ENCODE results near the gene MTA1. TPM values are rescaled to one million over a fixed set of nuclear protein-coding genes. Genes with fewer than 3 reads are reported as not detected.
A peak's percentile ranks its signal among the peaks of the same experiment; 100 is the strongest.

The MTA1 gene
- total and polyA plus RNA-seq, 8 donors, result 24.9 to 183 (median 54.1) TPM

- WGBS, 5 donors, result 34 to 85% (median 36%) methylated on average over 5 to 12 of the region's 12 CpGs
- intact Hi-C loops (cut with DNase I; ENCODE audit: low total_unique reads), result no loop called here
- Histone ChIP-seq H3K9me3 (no peaks in the 10 kb centered on the region), H3K36me3 (peaks cover 5 to 35% (median 26%) of the 10 kb centered on the region in 4 donors), H3K4me1 (peaks cover 65 to 96% (median 87%) of the 10 kb centered on the region in 4 donors), H3K27me3 (peaks cover 0 to 43% (median 0%) of the 10 kb centered on the region in 3 donors), H3K27ac (peak overlapping the region; percentile 25 to 90 (median 77)), H3K4me3 (peak overlapping the region in 1 of 4 donors; percentile 3)
- peak; percentile 58 to 71 for DNase-seq
- TF ChIP-seq POLR2AphosphoS5 (IDR thresholded peaks at IDR 0.05), result no peak
- TF ChIP-seq CTCF (IDR thresholded peaks at IDR 0.05), result peak in 1 of 7 experiments; percentile 21
These were observed 52.9 kb downstream of the MTA1 start for GRCh38 chr14:105472486-105472991.

- peak in 1 of 2 donors; percentile 74 for DNase-seq
- H3K4me3 ChIP-seq, result peak overlapping the region; percentile 61 to 86 (median 79)
- TF ChIP-seq POLR2AphosphoS5 (IDR thresholded peaks at IDR 0.05) (no peak), POLR2A (IDR thresholded peaks at IDR 0.05) (no peak), CTCF (IDR thresholded peaks at IDR 0.05) (no peak)
- intact Hi-C loops (cut with DNase I; ENCODE audit: low total_unique reads), result no loop called here
- H3K27ac ChIP-seq, result peak overlapping the region; percentile 67 to 90 (median 77)
- peaks cover 5 to 30% (median 20%) of the 10 kb centered on the region in 4 donors for H3K36me3 ChIP-seq
- H3K9me3 ChIP-seq, result no peaks in the 10 kb centered on the region
- H3K27me3 ChIP-seq, result peaks cover 0 to 49% (median 4%) of the 10 kb centered on the region in 3 donors
- 10 to 22% (median 14%) methylated on average over 2 to 7 of the region's 7 CpGs for WGBS, 5 donors
- H3K4me1 ChIP-seq, result peaks cover 65 to 94% (median 86%) of the 10 kb centered on the region in 4 donors
These were observed 53.5 kb downstream of the MTA1 start for GRCh38 chr14:105473033-105473676.

GRCh38 chr14:105473677-105474482, 54.3 kb downstream of the MTA1 start:
- Histone ChIP-seq H3K4me1 (peaks cover 58 to 94% (median 85%) of the 10 kb centered on the region in 4 donors), H3K9me3 (no peaks in the 10 kb centered on the region), H3K27ac (peak overlapping the region; percentile 76 to 90 (median 77)), H3K4me3 (peak overlapping the region; percentile 61 to 86 (median 79)), H3K36me3 (peaks cover 5 to 30% (median 15%) of the 10 kb centered on the region in 4 donors), H3K27me3 (peaks cover 0 to 56% (median 10%) of the 10 kb centered on the region in 3 donors)
- DNase-seq, result peak; percentile 85 to 97
- 0 to 4% (median 1%) methylated on average over 17 to 60 of the region's 60 CpGs for WGBS, 5 donors
- no peak for TF ChIP-seq EP300 (IDR thresholded peaks at IDR 0.05)
- no peak for TF ChIP-seq POLR2A (IDR thresholded peaks at IDR 0.05)
- no peak for TF ChIP-seq CTCF (IDR thresholded peaks at IDR 0.05)
- TF ChIP-seq POLR2AphosphoS5 (IDR thresholded peaks at IDR 0.05), result no peak
- intact Hi-C loops (cut with DNase I; ENCODE audit: low total_unique reads), result no loop called here

Data from stomach (tissue), 9 donors.